Measurements from ENCODE around the gene BRAT1.
"Not testable (repeated sequence)": the region's sequence is repeated elsewhere in the genome, so short reads cannot be mapped to it uniquely, and the experiment has no call there.

BRAT1 gene

GRCh38 chr7:2535872-2536627 is 19.3 kb downstream of the BRAT1 start:
- DNase-seq = not testable (repeated sequence)

GRCh38 chr7:2534214-2534613 is 21.1 kb downstream of the BRAT1 start:
- not testable (repeated sequence) for DNase-seq

GRCh38 chr7:2533566-2533965 is 21.8 kb downstream of the BRAT1 start:
- not testable (repeated sequence) for DNase-seq

GRCh38 chr7:2532816-2533215 is 22.5 kb downstream of the BRAT1 start:
- DNase-seq = not testable (repeated sequence)

GRCh38 chr7:2532199-2532772 is 23.0 kb downstream of the BRAT1 start:
- DNase-seq = not testable (repeated sequence)

GRCh38 chr7:2531796-2532110 is 23.6 kb downstream of the BRAT1 start:
- not testable (repeated sequence) for DNase-seq

GRCh38 chr7:2530994-2531795 is 24.1 kb downstream of the BRAT1 start:
- DNase-seq = not testable (repeated sequence)

GRCh38 chr7:2530071-2530987 is 25.0 kb downstream of the BRAT1 start:
- peak; percentile 59 to 81 for DNase-seq

- peak; percentile 36 to 39 for DNase-seq
Observed at GRCh38 chr7:2529161-2530070, 25.9 kb downstream of the BRAT1 start.

GRCh38 chr7:2528481-2529095 is 26.7 kb downstream of the BRAT1 start:
- DNase-seq = no peak

- peak; percentile 38 to 71 for DNase-seq
Observed at GRCh38 chr7:2527505-2528467, 27.5 kb downstream of the BRAT1 start.

GRCh38 chr7:2526659-2527504 is 28.4 kb downstream of the BRAT1 start:
- no peak for DNase-seq

- no peak for DNase-seq
Observed at GRCh38 chr7:2525658-2526630, 29.4 kb downstream of the BRAT1 start.

- no peak for DNase-seq
Observed at GRCh38 chr7:2524808-2525657, 30.3 kb downstream of the BRAT1 start.

- DNase-seq = no peak
Observed at GRCh38 chr7:2523941-2524807, 31.1 kb downstream of the BRAT1 start.

Measured in stimulated activated CD4-positive, alpha-beta T cell treated with anti-CD3 and anti-CD28 coated beads, Interleukin-4, amount 100 ng/mL, for 4 hours (primary cell).